Loucy (cell line): ENCODE measurements around the gene FAM124A.

Source experiments
- EZH2phosphoT487 ChIP-seq: fragments of 200-600 bp; IDR thresholded peaks from 2 replicates; pipeline ENCODE4 v1.6.1; 2018; ENCODE audit warnings: antibody characterized with exemption, mild to moderate bottlenecking, moderate library complexity, borderline replicate concordance
- TF ChIP-seq, protein P1 (sequence below): fragments of 200-600 bp; sonication (generic); conservative IDR thresholded peaks from 2 replicates; pipeline ENCODE4 v1.5.1; 2014; ENCODE audit warnings: mild to moderate bottlenecking, antibody characterized with exemption, low read length

GRCh38 chr13:51311231-51311630 is 89.0 kb downstream of the FAM124A start:
- TF ChIP-seq, protein P1, sequence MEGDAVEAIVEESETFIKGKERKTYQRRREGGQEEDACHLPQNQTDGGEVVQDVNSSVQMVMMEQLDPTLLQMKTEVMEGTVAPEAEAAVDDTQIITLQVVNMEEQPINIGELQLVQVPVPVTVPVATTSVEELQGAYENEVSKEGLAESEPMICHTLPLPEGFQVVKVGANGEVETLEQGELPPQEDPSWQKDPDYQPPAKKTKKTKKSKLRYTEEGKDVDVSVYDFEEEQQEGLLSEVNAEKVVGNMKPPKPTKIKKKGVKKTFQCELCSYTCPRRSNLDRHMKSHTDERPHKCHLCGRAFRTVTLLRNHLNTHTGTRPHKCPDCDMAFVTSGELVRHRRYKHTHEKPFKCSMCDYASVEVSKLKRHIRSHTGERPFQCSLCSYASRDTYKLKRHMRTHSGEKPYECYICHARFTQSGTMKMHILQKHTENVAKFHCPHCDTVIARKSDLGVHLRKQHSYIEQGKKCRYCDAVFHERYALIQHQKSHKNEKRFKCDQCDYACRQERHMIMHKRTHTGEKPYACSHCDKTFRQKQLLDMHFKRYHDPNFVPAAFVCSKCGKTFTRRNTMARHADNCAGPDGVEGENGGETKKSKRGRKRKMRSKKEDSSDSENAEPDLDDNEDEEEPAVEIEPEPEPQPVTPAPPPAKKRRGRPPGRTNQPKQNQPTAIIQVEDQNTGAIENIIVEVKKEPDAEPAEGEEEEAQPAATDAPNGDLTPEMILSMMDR, result no peak
- TF ChIP-seq EZH2phosphoT487, result no peak
